H1 (cell line): ENCODE measurements around the gene TMCC3. TPM values are rescaled to one million over a fixed set of nuclear protein-coding genes. Genes with fewer than 3 reads are reported as not detected.

Source experiments
- CTCF ChIA-PET: fragments of 300-600 bp; sonication (Branson Sonifier 250); formaldehyde crosslinking; loops from one replicate; lab custom pipeline; 2021; ENCODE audit not compliant: partially characterized antibody; lab: Charles Lee
- POLR2A ChIA-PET: fragments of 300-600 bp; sonication (Branson Sonifier 250); formaldehyde crosslinking; loops from one replicate; lab custom pipeline; 2021; ENCODE audit warnings: inconsistent platforms; ENCODE audit not compliant: partially characterized antibody; lab: Charles Lee
- DNase-seq, 2 experiments: peaks; one replicate each; pipeline versions ENCODE4 v3.0.0 to v3.0.0-alpha.2; 2010 to 2022; ENCODE audit warnings: low spot score in 2 of 2, low read depth in 1 of 2, mixed read lengths in 1 of 2
- FAIRE-seq: peaks from 2 replicates; lab custom pipeline; 2011; peaks lifted over from hg19 to GRCh38; lab: Jason Lieb, UNC
- H2AFZ ChIP-seq: 2 replicates; pipeline ENCODE4 v1.8.1; 2012; ENCODE audit warnings: low read length, inconsistent platforms
- H2AK5ac ChIP-seq: 2 replicates; pipeline ENCODE4 v1.6.1; 2013; ENCODE audit warnings: low read depth, low read length
- H2BK120ac ChIP-seq: replicated peaks from 2 replicates; pipeline ENCODE3; 2013; ENCODE audit warnings: low read depth, low read length, inconsistent platforms
- H2BK12ac ChIP-seq: 2 replicates; pipeline ENCODE4 v1.6.1; 2013; ENCODE audit warnings: low read depth, low read length
- H2BK15ac ChIP-seq: 2 replicates; pipeline ENCODE4 v1.6.1; 2013; ENCODE audit warnings: low read length
- H2BK20ac ChIP-seq: 2 replicates; pipeline ENCODE4 v1.6.1; 2013; ENCODE audit warnings: low read length
- H2BK5ac ChIP-seq: 2 replicates; pipeline ENCODE4 v1.6.1; 2013; ENCODE audit warnings: low read depth, low read length
- H3K14ac ChIP-seq: 2 replicates; pipeline ENCODE4 v1.6.1; 2013; ENCODE audit warnings: inconsistent platforms; ENCODE audit not compliant: insufficient read length
- H3K18ac ChIP-seq: 2 replicates; pipeline ENCODE4 v1.6.1; 2013; ENCODE audit warnings: low read length; ENCODE audit errors: extremely low read depth
- H3K23ac ChIP-seq: 2 replicates; pipeline ENCODE4 v1.6.1; 2013; ENCODE audit warnings: inconsistent platforms; ENCODE audit not compliant: insufficient read length
- H3K23me2 ChIP-seq: 2 replicates; pipeline ENCODE4 v1.6.1; 2013; ENCODE audit warnings: low read depth, low read length
- H3K27ac ChIP-seq: 2 replicates; pipeline ENCODE4 v1.6.1; 2011; ENCODE audit warnings: low read depth, low read length, inconsistent platforms
- H3K27me3 ChIP-seq, 4 experiments: replicated peaks in 1 of 4; 1 replicate in 1 of 4; 2 replicates in 3 of 4; pipeline versions ENCODE4 v1.6.1 to v1.8.1; 2011 to 2013; ENCODE audit warnings: low read length in 3 of 4, mild to moderate bottlenecking in 3 of 4, inconsistent platforms in 2 of 4, mixed read lengths in 2 of 4, moderate library complexity in 1 of 4; ENCODE audit not compliant: control insufficient read depth in 3 of 4, insufficient read depth in 3 of 4; ENCODE audit errors: extremely low read depth in 1 of 4
- H3K36me3 ChIP-seq, 4 experiments: 2 replicates each; pipeline versions ENCODE4 v1.6.1 to v1.8.1; 2011 to 2013; ENCODE audit warnings: mild to moderate bottlenecking in 4 of 4, low read length in 3 of 4, moderate library complexity in 2 of 4, control low read depth in 1 of 4, inconsistent platforms in 1 of 4; ENCODE audit not compliant: insufficient read depth in 4 of 4, control insufficient read depth in 2 of 4
- H3K4ac ChIP-seq: replicated peaks from 2 replicates; pipeline ENCODE3; 2013; ENCODE audit warnings: low read length, low read depth, mixed read lengths, inconsistent platforms; ENCODE audit not compliant: insufficient read length
- H3K4me1 ChIP-seq, 4 experiments: replicated peaks in 1 of 4; 1 replicate in 1 of 4; 2 replicates in 3 of 4; pipeline versions ENCODE4 v1.6.1 to v1.8.1; 2011 to 2013; ENCODE audit warnings: low read length in 3 of 4, inconsistent platforms in 2 of 4, mixed read lengths in 1 of 4; ENCODE audit not compliant: insufficient read depth in 4 of 4, control insufficient read depth in 3 of 4
- H3K4me2 ChIP-seq, 2 experiments: 2 replicates each; pipeline versions ENCODE4 v1.6.1 to v1.8.1; 2011 to 2013; ENCODE audit warnings: low read depth in 2 of 2, low read length in 2 of 2, control low read depth in 1 of 2, inconsistent platforms in 1 of 2, mild to moderate bottlenecking in 1 of 2; ENCODE audit not compliant: insufficient read depth in 1 of 2
- H3K4me3 ChIP-seq, 4 experiments: fragments of 200-600, 300-600 bp in 1 of 4; sonication (generic), shearing (Covaris generic), sonication (Bioruptor Twin) in 1 of 4; 2 replicates each; pipeline versions ENCODE4 v1.5.1 to v1.8.1; 2011 to 2016; ENCODE audit warnings: low read length in 4 of 4, low read depth in 3 of 4, control low read depth in 2 of 4, inconsistent platforms in 2 of 4, mild to moderate bottlenecking in 2 of 4, mixed read lengths in 1 of 4, moderate library complexity in 1 of 4; ENCODE audit not compliant: insufficient read depth in 2 of 4; ENCODE audit errors: extremely low read depth in 1 of 4
- H3K56ac ChIP-seq: replicated peaks from 2 replicates; pipeline ENCODE3; 2013; ENCODE audit warnings: low read depth, mild to moderate bottlenecking, mixed read lengths, low read length, inconsistent platforms; ENCODE audit not compliant: insufficient read length
- H3K79me1 ChIP-seq: 2 replicates; pipeline ENCODE4 v1.6.1; 2013; ENCODE audit warnings: low read depth, low read length, control low read depth
- H3K79me2 ChIP-seq, 2 experiments: 2 replicates each; pipeline versions ENCODE4 v1.6.1 to v1.8.1; 2012 to 2013; ENCODE audit warnings: low read length in 2 of 2, mild to moderate bottlenecking in 2 of 2, inconsistent platforms in 1 of 2; ENCODE audit not compliant: insufficient read depth in 2 of 2, control insufficient read depth in 1 of 2
- H3K9ac ChIP-seq, 4 experiments: replicated peaks in 1 of 4; 1 replicate in 1 of 4; 2 replicates in 3 of 4; pipeline versions ENCODE4 v1.6.1 to v1.8.1; 2011 to 2013; ENCODE audit warnings: low read depth in 3 of 4, low read length in 3 of 4, control low read depth in 2 of 4, mild to moderate bottlenecking in 2 of 4, moderate library complexity in 2 of 4, inconsistent platforms in 1 of 4; ENCODE audit errors: extremely low read depth in 1 of 4
- H3K9me3 ChIP-seq, 2 experiments: 2 replicates each; pipeline versions ENCODE4 v1.6.1 to v1.8.1; 2012 to 2013; ENCODE audit warnings: mild to moderate bottlenecking in 2 of 2, moderate library complexity in 2 of 2, control low read depth in 1 of 2, inconsistent platforms in 1 of 2, low read depth in 1 of 2, low read length in 1 of 2, mixed read lengths in 1 of 2; ENCODE audit not compliant: insufficient read depth in 2 of 2
- H4K20me1 ChIP-seq, 2 experiments: replicated peaks in 1 of 2; 2 replicates each; pipeline versions ENCODE3 to v1.8.1; 2011 to 2013; ENCODE audit warnings: inconsistent platforms in 2 of 2, low read length in 2 of 2, mild to moderate bottlenecking in 1 of 2; ENCODE audit not compliant: insufficient read depth in 2 of 2, control insufficient read depth in 1 of 2
- H4K5ac ChIP-seq: 2 replicates; pipeline ENCODE4 v1.6.1; 2013; ENCODE audit warnings: low read length, low read depth, mixed read lengths, inconsistent platforms; ENCODE audit not compliant: insufficient read length
- H4K8ac ChIP-seq: 2 replicates; pipeline ENCODE4 v1.8.0; 2013; ENCODE audit warnings: mild to moderate bottlenecking, moderate library complexity, low read length, inconsistent platforms; ENCODE audit not compliant: insufficient read depth; ENCODE audit errors: extremely low read depth
- H4K91ac ChIP-seq: replicated peaks from 2 replicates; pipeline ENCODE3; 2013; ENCODE audit warnings: low read length, mixed read lengths, inconsistent platforms; ENCODE audit not compliant: insufficient read length
- BACH1 ChIP-seq: IDR thresholded peaks from 2 replicates; pipeline ENCODE4 v1.6.1; 2012; ENCODE audit warnings: low read length, improper control_type of control experiment
- CREB1 ChIP-seq: IDR thresholded peaks from 2 replicates; pipeline ENCODE4 v1.6.1; 2012; ENCODE audit warnings: inconsistent platforms
- GTF2F1 ChIP-seq: IDR thresholded peaks from 2 replicates; pipeline ENCODE4 v1.6.1; 2012; ENCODE audit warnings: low read depth, low read length, improper control_type of control experiment, borderline replicate concordance
- NANOG ChIP-seq: IDR thresholded peaks from 2 replicates; pipeline ENCODE4 v1.6.1; 2011; ENCODE audit warnings: low read length, low read depth, mild to moderate bottlenecking, inconsistent platforms; ENCODE audit not compliant: insufficient read depth, poor library complexity, severe bottlenecking
- SIN3A ChIP-seq, 2 experiments: IDR thresholded peaks in 1 of 2; conservative IDR thresholded peaks in 1 of 2; 2 replicates each; pipeline ENCODE4 v1.6.1; 2011 to 2012; ENCODE audit warnings: low read length in 2 of 2, improper control_type of control experiment in 1 of 2, low read depth in 1 of 2, mild to moderate bottlenecking in 1 of 2
- SIRT6 ChIP-seq: IDR thresholded peaks from one replicate; pipeline ENCODE4 v1.7.1; 2012; ENCODE audit warnings: low read length, inconsistent platforms
- TAF7 ChIP-seq: optimal IDR thresholded peaks from 2 replicates; pipeline ENCODE3; 2011; ENCODE audit warnings: low read depth, mild to moderate bottlenecking, inconsistent platforms, low read length, moderate library complexity, borderline replicate concordance
- TBP ChIP-seq: IDR thresholded peaks from 2 replicates; pipeline ENCODE4 v1.6.1; 2011; ENCODE audit warnings: low read depth, low read length, improper control_type of control experiment
- TEAD4 ChIP-seq: IDR thresholded peaks from 2 replicates; pipeline ENCODE4 v1.6.1; 2012; ENCODE audit warnings: low read depth, low read length, inconsistent platforms, mixed read lengths
- USF2 ChIP-seq: IDR thresholded peaks from 2 replicates; pipeline ENCODE4 v1.6.1; 2011; ENCODE audit warnings: low read length, improper control_type of control experiment
- WGBS, 2 experiments: shearing (Covaris generic) in 1 of 2; methylation state at CpG; one replicate each; pipeline versions ENCODE4 v1.1.6 to v1.1.7; 2013 to 2015; ENCODE audit warnings: low lambda C conversion rate in 2 of 2, mixed read lengths in 2 of 2, inconsistent platforms in 1 of 2, low coverage in 1 of 2, missing lambda C conversion rate in 1 of 2; ENCODE audit not compliant: insufficient replicate concordance in 2 of 2, insufficient coverage in 1 of 2, insufficient read length in 1 of 2; ENCODE audit errors: extremely low coverage in 1 of 2, missing lambda C conversion rate in 1 of 2; 5-methylcytosine and 5-hydroxymethylcytosine counted together
- polyA plus RNA-seq, 7 experiments: library from polyadenylated mRNA; depleted of rRNA in 3 of 7; stranded (reverse) in 5 of 7; unstranded in 2 of 7; fragments of >200 nt in 5 of 7; fragments of 200-250 nt in 2 of 7; gene quantifications; 1 replicate in 5 of 7; 2 replicates in 1 of 7; 4 replicates in 1 of 7; pipeline versions ENCODE4 v1.2.1 to v1.2.3, GENCODE V29; 2011 to 2013; ENCODE audit warnings: missing spikeins in 2 of 7, mixed read lengths in 2 of 7
- total RNA-seq: library from RNA; stranded (reverse); fragmentation: NEBNext Ultra II Directional; extraction: Animal tissue kit (Norgen Biotek cat#: 25700); gene quantifications from 2 replicates; pipeline ENCODE4 v1.2.1, GENCODE V29; 2021

TMCC3 gene
- total and polyA plus RNA-seq, 2 of the 8 experiments (the other 6 are each of a cell fraction or from before 2014, with no cell fraction given) = 1.7 to 4.1 TPM

GRCh38 chr12:94684416-94685142 lies 34.2 kb upstream of the TMCC3 start:
- Histone ChIP-seq H3K36me3 (no peaks in the 10 kb centered on the region), H2BK5ac (no peak overlapping the region), H3K18ac (no peak overlapping the region), H4K20me1 (no peaks in the 10 kb centered on the region), H2BK15ac (no peak overlapping the region), H2BK12ac (no peak overlapping the region), H4K5ac (no peak overlapping the region), H3K79me1 (no peaks in the 10 kb centered on the region), H2AK5ac (no peak overlapping the region), H4K91ac (no peak overlapping the region), H3K4me2 (no peak overlapping the region), H3K4me3 (no peak overlapping the region), H2AFZ (no peak overlapping the region), H3K27ac (no peak overlapping the region), H3K9ac (no peak overlapping the region), H3K4me1 (no peaks in the 10 kb centered on the region; a peak in 1 of 7 replicates), H3K14ac (no peak overlapping the region), H2BK20ac (no peak overlapping the region), H3K9me3 (no peaks in the 10 kb centered on the region), H3K23me2 (no peaks in the 10 kb centered on the region), H2BK120ac (no peak overlapping the region), H3K56ac (no peak overlapping the region), H3K27me3 (no peaks in the 10 kb centered on the region), H3K79me2 (no peaks in the 10 kb centered on the region), H3K4ac (no peak overlapping the region), H3K23ac (no peak overlapping the region), H4K8ac (no peak overlapping the region)
- WGBS, 2 experiments = 92% methylated on average over 7 of the region's 7 CpGs; no CpG with 5 or more reads in 1 of the 2 experiments
- CTCF ChIA-PET = no interaction called here
- DNase-seq (no peak), FAIRE-seq (no peak)
- POLR2A ChIA-PET = no interaction called here
- TF ChIP-seq USF2 (no peak), SIN3A (conservative IDR thresholded peaks at IDR 0.05 in 1 of 2, IDR thresholded peaks at IDR 0.05 in 1 of 2; ENCODE audit: low read depth in 1 of 2, low read length in 2 of 2) (no peak), TAF7 (no peak), BACH1 (no peak), TEAD4 (no peak), CREB1 (no peak), TBP (no peak), GTF2F1 (no peak), SIRT6 (no peak), NANOG (no peak)
